ENCODE results near the gene ANKRD11.
"Not testable (repeated sequence)": the region's sequence is repeated elsewhere in the genome, so short reads cannot be mapped to it uniquely, and the experiment has no call there.

The ANKRD11 gene

DNA sequence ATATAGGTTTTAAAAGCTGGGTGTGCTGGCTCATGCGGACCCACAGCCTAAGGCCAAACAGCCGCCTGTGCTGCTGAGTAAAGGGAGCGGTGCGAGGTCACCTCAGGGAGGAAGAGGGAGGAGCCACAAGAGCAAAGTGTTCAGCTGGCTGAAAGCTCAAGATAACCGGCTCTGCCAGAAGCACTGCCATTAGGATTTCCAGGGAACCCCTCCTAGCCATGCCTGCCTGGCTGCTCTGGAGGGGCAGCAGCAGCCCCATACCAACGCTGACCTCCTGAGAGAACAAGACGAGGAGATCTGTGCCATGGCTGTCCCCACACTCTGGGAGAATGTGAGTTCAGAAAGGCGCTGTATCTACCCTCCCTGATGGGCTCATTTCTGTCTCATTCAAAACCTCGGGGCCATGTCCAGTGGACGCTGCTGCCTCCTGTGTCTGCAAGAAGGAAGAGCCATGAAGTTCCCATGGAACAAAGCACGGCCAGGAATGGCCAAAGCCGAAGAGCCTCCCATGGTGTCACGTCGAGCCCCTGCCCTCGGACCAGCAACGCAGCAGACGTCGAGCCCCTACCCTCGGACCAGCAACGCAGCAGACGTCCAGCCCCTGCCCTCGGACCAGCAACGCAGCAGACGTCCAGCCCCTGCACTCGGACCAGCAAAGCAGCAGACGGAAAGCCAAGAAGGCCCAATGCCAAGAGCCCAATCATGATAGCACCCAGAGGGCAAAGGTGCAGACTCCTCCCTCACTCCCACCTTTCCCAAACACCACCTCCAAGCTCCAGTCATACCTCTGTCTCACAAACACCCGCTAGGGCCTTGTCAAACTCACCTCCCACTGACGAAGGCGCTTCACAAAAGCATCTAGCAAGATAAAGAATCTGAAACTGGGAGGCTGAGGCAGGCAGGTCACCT, 107.0 kb downstream of the ANKRD11 start:
- peak; percentile 65 for DNase-seq (ENCODE audit: low read depth)
- TF ChIP-seq, protein P1, sequence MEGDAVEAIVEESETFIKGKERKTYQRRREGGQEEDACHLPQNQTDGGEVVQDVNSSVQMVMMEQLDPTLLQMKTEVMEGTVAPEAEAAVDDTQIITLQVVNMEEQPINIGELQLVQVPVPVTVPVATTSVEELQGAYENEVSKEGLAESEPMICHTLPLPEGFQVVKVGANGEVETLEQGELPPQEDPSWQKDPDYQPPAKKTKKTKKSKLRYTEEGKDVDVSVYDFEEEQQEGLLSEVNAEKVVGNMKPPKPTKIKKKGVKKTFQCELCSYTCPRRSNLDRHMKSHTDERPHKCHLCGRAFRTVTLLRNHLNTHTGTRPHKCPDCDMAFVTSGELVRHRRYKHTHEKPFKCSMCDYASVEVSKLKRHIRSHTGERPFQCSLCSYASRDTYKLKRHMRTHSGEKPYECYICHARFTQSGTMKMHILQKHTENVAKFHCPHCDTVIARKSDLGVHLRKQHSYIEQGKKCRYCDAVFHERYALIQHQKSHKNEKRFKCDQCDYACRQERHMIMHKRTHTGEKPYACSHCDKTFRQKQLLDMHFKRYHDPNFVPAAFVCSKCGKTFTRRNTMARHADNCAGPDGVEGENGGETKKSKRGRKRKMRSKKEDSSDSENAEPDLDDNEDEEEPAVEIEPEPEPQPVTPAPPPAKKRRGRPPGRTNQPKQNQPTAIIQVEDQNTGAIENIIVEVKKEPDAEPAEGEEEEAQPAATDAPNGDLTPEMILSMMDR (conservative IDR thresholded peaks at IDR 0.05; ENCODE audit: low read depth, low read length) = peak; percentile 33
- no peak overlapping the region for H3K4me3 ChIP-seq (ENCODE audit: low read depth, low read length)

DNA sequence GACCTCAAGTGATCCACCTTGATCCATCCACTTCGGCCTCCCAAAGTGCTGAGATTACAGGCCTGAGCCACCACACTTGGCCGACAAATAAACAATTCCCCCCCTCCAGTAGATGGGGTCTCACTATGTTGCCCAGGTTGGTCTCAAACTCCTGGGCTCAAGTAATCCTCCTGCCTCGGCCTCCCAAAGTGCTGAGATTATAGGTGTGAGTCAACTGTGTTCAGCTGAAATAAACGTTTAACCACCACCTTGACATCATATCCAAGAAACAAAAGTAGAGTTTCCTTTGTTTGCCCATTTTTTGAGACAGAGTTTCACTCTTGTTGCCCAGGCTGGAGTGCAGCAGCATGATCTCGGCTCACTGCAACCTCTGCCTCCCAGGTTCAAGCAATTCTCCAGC, 107.8 kb downstream of the ANKRD11 start:
- not testable (repeated sequence) for DNase-seq (ENCODE audit: low read depth); H3K4me3 ChIP-seq (ENCODE audit: low read depth, low read length)

DNA sequence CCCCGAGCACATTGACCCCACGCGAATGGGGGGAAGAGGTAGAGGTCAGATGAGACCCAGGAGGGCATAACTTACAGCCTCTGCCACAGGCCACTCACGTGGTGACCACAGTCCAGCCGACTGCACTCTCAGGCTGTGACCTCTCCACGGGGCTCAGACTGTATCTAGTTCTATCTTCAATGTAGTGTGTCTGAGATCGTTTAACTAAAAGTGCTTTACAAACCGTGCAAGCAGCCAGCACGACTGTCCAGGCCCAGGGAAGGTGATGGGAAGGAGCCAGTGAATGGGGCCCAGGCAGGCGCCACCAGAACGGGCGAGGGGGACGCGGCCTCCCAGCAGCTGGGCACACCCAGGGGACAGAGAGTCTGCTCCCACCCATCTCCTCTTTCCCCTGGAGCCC, 108.6 kb downstream of the ANKRD11 start:
- no peak for DNase-seq (ENCODE audit: low read depth)
- H3K4me3 ChIP-seq (ENCODE audit: low read depth, low read length) = no peak overlapping the region
- TF ChIP-seq, protein P1 (conservative IDR thresholded peaks at IDR 0.05; ENCODE audit: low read depth, low read length) = no peak

DNA sequence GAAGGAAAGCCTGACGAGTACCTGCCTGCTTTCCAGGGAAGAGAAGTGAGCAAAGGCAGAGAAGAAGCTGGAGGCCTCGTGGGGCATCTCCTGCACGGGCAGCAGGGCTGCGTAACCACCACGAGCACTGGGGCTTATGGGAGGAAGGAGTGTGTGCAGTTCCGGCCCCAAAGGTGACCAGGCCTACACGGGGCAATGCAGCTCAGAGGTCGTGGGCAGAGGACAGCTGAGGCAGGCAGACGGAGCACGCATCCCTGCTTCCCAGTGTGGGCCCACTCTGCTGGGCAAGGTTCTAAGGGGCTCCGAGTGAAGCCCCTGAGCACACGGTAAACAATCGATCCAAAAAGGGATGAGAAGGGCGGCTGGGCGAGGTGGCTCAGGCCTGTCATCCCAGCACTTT, 109.7 kb downstream of the ANKRD11 start:
- H3K4me3 ChIP-seq (ENCODE audit: low read depth, low read length) = no peak overlapping the region
- no peak for DNase-seq (ENCODE audit: low read depth)
- TF ChIP-seq, protein P1 (conservative IDR thresholded peaks at IDR 0.05; ENCODE audit: low read depth, low read length) = no peak

DNA sequence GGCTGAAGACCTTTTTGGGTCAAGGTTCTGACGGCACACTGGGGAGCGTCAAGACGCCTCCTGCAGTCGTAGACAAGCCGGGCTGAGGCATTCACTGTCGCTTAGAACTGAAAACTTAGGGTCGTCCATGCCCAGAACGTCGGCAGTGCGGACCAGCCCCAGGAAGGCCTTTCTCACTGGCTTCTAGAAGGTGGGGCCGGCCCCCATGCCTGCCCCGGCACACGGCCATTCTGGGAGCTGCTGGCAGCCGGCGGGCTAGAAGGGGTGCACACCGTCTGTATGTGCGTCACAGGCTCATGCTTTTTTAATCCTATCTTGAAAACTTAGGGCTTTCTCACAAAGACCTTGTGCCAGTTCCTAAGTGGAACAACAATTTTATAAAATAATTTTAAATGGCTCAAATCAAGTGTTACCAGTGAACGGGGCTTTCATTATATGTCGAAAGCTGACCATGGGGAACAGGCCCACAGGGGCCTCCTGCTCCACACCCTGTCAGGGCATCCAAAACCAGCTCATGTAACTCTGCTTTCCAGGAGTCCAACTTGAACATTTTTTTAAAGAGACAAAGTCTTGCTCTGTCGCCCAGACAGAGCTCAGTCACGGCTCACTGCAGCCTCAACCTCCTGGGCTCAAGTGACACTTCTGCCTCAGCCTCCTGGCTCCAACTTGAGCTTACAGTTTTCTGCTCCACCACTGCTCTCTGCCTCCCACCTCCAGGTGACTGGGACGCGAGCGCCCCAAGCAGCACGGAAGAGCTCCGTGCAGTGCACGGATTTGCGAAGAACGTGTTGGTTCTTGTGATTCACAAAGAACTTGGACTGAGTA, 111.2 kb downstream of the ANKRD11 start:
- DNase-seq (ENCODE audit: low read depth) = no peak
- H3K4me3 ChIP-seq (ENCODE audit: low read depth, low read length) = no peak overlapping the region
- TF ChIP-seq, protein P1 (conservative IDR thresholded peaks at IDR 0.05; ENCODE audit: low read depth, low read length) = no peak

DNA sequence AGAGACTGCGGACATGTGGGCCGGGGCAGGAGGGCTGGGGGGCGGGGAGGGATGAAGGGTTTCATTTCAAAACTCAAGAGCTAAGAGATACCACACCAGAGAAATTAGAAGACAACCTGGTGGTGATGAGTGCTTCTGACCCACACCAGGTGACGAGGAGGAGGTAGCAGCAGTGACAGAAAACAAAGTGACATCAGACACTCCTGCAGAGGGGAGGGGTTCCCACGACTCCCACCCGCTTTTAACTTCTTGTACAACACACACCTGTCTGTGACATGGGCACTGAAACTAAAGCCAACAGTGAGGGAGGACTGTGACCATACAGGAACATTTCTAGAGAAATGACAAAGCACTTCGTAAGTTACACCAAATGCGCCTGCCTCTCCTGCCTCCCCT, 112.9 kb downstream of the ANKRD11 start:
- no peak for DNase-seq (ENCODE audit: low read depth)
- TF ChIP-seq, protein P1 (conservative IDR thresholded peaks at IDR 0.05; ENCODE audit: low read depth, low read length) = no peak

DNA sequence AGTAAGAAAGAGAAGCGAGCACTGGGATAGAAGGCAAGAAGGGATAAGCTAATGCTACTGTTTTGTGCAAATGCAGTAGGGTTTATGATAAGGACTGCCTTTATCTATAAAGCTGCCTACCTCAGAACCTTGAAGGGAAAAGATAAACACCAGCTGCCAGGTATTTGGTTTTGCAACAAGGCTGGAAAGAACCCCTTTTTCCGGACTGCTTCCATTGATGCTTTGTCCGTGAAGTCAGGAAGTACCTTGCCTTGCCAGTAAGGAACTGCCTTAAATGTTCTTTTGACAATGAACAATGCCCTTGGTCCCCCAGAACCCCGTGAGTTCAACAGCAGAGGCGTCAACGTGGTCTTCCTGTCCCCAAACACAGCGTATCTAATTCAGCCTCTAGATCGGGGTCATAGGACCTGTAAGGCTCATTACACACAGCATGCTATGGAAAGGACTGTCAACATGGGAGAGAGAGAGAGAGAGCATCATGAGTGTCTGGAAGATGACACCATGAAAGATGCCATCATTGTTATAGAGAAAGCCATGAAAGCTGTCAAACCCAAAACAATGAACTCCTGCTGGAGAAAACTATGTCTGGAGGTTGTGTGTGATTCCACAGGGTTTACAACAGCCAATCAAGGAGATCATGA, 113.4 kb downstream of the ANKRD11 start:
- no peak for DNase-seq (ENCODE audit: low read depth)
- TF ChIP-seq, protein P1 (conservative IDR thresholded peaks at IDR 0.05; ENCODE audit: low read depth, low read length) = no peak
- H3K4me3 ChIP-seq (ENCODE audit: low read depth, low read length) = no peak overlapping the region

More for the DNA sequence above, 112.9 kb downstream of the ANKRD11 start:
- H3K4me3 ChIP-seq (ENCODE audit: low read depth, low read length) = no peak overlapping the region

Measured in choroid plexus epithelial cell (primary cell).